NCI-H2107 treated with DMSO at 0.1 percent for 48 hours (cell line): Measurements from ENCODE around the gene PCOLCE2.

Source experiments
- DNase-seq: peaks from one replicate; lab custom pipeline; 2025; ENCODE audit not compliant: unreplicated experiment; lab: John Stamatoyannopoulos, UW

The PCOLCE2 gene

DNA sequence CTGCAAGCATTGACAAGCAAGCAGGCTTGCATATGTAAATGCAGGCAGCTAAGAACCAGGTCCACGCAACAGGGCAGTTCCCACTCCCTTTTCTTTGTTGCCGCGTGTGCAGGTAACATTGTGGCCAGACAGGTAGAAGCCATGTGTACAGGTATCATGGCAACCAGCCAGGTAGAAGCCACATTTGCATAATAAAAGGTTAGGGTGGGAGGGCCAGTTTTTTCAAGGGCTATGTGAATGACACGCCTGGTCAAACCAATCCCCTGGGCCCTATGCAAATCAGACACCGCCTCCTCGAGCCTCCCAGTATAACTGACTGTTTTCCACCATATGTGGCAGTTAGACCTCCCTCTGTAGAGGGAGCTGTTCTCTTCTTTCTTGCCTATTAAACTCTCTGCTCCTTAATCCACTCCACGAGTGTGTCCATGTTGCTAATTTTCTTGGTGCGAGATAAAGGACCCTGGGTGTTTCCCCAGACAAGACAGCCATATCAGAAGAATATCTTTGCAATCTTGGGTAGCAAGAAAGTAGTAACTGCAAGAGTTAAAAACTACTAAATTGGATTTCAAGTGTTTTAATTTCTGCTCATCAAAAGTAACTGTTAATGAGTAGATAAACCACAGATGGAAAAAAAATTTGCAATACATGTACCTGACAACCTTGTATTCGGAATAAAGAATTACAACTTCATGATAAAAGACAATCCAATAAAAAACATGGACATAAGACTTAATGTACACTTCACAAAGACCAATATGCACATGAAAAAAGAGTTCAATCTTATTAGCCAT lies 21.8 kb downstream of the PCOLCE2 start:
- peak; percentile 25 for DNase-seq

DNA sequence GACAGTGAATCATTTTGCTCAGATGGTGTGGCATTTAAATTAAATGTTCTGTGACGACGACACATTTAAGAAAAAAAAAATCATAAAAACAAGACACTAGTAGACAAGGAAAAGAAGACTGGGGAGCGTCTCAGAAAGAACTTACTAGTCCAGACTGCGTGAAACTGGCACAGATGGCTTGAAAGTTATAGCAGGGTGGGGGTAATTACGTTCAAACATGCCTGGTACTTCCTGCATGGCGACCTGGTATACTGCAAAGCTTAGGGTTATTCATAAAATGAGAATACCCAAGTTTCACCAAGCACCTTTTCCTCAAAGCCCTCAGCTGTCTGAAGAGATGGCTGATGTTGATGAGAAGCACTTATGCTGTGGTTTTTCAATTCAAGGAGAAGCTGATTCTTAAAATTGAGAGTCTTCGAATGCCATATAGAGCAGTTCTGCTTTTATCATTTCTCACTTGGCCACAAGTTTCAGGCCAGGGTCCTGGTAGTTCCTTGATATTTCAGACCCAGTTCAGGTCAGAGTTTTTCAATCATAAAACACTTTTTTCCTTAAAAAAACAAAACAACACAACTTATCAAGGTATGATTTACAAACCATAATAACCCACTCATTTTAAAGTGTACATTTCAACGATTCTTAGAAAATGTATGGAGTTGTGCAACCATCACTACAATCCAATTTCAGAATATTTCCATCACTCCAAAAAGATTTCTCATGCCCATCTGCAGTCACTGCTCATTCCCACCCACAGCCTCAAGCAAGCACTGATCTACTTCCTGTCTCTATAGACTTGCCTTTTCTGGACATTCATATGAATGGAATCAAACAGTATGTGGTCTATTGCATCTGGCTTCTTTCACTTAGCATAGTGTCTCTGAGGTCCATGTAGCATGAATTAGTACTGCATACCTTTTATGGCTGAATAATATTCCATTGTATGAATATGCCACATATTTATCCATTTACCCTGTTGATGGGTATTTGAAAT lies 24.7 kb downstream of the PCOLCE2 start:
- DNase-seq, result no peak

DNA sequence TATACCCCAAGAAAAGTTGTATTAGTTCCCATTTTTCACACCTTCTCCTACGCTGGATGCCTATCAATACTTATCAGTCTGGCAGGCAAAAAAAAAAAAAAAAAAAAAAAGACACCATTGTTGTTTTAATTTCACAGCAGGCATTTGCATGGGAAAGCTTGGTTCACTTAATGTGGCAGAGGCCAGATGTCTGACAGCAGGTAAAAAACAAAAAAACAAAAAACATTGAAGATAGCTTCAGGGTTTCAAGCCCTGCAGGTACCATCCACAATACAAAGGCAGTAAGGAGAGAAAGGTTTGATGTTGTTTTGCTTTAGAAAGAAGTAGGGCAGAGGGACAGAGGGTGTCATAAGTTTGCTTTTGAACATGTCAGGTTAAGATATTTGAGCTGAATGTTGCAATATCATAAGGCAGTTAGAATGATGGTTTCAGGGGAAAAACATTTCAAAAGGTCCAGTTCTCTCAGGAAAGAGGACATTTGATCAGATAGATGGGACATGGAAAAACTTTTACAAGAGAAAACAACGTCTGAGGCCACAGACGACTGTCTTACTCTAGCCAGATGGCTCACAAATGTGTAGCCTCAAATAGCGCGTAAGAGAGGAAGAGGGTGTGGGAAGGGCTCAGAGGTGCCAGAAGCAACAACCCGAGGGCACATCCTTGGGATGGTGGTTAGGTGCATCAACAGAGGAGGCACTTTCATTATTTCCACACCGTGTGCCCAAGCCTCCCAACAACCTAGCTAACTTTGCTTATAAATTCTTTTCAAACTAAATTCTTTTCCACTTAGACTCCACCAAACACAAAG lies 25.7 kb downstream of the PCOLCE2 start:
- peak; percentile 21 for DNase-seq

GRCh38 chr3:142861926-142862325 lies 27.0 kb downstream of the PCOLCE2 start:
- DNase-seq, result no peak

DNA sequence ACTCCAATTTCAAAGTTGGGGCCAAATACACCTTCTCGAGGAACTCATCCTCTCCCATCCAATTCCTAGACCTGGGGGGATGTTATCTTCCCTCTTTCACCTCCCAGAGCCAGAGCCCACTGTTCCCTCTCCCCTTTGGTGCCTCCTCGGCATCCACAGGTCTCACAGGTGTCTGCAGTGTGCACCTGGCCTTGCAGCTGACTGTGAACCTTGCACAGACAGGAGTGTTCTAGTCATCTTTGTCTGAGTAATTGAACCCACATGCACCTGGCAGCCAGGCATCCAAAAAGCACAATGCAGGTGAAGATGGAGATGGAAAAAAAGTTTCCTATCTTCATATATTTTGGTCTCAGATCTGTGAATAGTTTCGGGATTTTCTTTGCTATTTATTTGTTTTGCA lies 30.8 kb downstream of the PCOLCE2 start:
- peak; percentile 75 for DNase-seq

DNA sequence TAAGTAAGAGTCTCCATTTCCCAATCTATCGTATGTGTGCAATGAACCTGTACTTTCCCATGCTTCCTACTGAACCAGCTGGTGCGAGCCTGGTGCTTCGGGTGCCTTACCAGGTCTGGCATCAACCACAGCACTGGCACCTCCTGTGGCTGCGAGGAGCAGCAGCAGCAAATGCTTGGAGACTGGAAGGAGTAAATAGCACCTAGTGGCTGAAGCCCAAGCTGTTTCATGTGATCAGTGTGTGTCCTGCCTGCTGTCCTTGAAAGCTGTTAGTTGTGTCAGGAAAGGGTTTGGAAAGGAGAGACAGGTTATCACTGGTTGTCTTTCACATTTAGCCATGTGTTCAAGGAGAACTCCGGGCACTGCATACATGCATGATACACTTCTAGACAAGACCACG lies 31.8 kb downstream of the PCOLCE2 start:
- peak; percentile 94 for DNase-seq

GRCh38 chr3:142853270-142854168 lies 35.4 kb downstream of the PCOLCE2 start:
- no peak for DNase-seq

DNA sequence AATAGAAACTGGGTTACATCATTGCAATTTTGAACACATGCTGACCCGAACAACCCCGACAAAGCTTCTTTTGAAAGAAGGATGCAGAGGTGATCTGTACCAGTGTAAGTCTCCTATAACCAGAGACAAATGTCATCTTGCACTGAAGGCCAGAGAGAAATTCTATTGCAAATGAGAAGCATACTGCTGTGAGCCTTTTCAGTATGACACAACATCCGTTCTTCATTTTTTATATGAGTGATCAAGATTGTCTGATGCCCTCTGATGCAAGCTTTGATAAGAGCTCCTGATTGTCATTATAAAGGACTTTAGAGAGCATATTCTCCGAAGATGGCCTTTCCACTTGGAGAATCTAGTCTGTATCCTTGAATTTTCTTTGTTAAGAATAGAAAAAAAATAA lies 36.9 kb downstream of the PCOLCE2 start:
- DNase-seq, result no peak

DNA sequence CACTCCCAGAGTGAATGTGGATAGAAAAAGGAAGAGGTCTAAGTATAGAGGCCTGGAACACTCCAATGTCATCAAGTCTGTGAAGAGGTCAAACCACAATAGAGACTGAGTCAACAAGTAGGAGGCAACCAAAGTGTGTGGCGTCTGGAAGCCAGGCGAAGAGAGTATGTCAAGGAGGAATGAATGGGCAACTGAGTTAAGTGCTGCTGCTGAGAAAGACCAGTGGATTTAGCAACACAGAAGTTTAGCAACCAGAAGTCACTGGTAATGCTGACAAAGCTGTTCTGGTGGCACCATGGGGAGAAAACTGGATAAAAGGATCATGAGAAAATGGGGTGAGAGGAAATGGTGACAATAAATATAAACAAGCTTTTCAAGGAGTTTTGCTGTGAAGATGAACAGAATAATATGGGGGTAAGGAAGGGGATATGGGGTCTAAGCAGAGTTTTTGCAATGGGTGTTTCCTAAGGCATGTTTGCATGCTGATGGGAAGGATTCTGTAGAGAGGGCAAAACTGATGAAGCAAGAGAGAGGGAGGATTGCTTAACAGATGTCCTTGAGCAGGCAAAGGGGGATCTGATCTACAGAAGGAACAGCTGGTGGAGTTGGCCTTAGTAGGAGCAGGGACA lies 38.4 kb downstream of the PCOLCE2 start:
- DNase-seq, result peak; percentile 68

DNA sequence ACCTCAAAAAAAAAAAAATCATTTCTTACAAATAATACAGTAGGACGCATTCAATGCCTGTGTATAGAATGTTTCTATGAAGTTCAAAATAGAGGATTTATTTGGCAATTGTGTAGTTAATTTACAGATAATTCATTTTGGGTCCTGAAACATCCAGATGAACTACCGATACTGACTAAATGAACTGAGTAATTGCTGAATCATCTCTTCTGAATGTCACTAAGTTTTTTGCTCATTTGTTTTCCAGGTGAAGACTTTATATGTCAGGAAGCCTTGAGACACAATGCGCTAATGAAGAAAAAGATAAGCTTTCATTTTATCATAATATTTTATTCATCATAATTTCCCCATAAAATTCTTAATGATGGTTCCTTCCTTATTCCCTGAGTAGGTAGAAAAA lies 39.7 kb downstream of the PCOLCE2 start:
- no peak for DNase-seq

DNA sequence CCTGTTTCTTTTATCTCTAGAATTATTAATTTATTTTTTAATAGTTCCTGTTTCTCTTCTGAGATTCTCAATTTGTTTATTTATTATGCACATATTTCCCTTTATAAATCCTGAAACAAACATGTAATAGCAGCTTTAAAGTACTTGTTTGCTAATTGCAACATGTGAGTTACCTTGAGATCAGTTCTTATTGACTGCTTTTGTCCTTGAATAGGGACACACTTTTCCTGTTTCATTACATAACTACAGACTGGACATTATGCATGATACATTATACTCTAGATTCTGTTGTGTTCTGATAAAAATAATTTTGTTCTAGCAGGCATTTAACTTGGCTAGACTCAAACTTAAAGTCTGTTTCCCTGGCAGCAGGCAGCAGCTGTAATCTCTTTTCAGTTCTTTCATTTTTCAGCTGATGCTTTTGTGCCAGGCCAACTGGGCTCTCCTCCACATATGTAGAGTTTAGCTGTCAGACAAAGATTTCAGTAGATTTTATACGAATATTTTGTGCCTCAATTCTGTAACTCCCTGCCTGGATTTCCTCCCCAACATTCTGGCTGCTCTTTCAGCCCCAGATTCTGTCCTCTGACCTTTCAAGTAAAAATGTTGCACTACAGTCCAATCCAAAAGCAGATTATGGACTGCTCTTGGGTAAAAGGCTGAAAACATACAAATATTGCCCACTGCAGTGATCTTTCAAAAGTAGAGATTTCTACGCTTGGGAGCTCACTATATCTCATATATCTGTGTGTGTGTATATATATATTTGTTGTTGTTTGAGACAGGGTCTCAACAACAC lies 41.9 kb downstream of the PCOLCE2 start:
- no peak for DNase-seq

GRCh38 chr3:142844339-142844977 lies 44.4 kb downstream of the PCOLCE2 start:
- no peak for DNase-seq

DNA sequence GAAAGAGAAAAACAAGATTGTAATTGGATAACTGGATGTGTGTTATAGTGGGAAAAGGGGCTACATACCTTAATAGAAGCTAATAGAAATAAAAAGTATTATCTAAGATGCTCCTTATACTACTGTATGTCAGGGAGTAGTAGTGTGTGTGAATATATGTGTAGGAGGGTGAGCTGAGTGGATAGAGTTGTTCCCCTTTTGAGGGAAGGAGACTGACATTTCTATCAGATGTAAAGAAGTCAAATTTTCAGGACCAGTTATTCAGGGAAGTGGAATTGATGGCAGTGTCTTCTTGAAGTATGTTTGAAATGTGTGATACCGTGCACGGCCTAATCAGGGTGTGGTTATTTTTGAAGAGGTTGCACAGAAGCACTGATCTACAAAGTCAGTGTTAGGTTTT lies 49.1 kb downstream of the PCOLCE2 start:
- DNase-seq, result no peak

DNA sequence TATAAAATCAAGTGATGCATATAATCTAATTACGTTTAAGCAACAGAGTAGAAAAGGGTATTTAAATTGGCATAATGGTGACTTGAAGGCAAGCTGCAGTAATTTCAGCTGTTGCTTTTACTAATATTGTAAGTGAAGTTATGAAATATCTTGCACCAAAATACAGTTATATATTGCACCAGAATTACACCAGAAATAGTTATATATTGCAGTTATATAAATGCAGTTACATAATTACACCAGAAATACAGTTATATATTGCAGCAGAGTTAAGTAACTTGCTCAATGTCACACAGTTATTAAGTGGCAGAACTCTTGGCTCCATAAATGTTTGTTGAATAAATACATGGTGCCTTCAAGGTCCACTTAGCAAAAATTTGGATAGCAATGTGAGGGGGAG lies 51.4 kb downstream of the PCOLCE2 start:
- DNase-seq, result no peak

- DNase-seq, result peak; percentile 90
Measured at GRCh38 chr3:142828703-142829305, 60.1 kb downstream of the PCOLCE2 start.

- no peak for DNase-seq
Measured at GRCh38 chr3:142819179-142819578, 69.7 kb downstream of the PCOLCE2 start.

GRCh38 chr3:142818651-142819050 lies 70.2 kb downstream of the PCOLCE2 start:
- no peak for DNase-seq

DNA sequence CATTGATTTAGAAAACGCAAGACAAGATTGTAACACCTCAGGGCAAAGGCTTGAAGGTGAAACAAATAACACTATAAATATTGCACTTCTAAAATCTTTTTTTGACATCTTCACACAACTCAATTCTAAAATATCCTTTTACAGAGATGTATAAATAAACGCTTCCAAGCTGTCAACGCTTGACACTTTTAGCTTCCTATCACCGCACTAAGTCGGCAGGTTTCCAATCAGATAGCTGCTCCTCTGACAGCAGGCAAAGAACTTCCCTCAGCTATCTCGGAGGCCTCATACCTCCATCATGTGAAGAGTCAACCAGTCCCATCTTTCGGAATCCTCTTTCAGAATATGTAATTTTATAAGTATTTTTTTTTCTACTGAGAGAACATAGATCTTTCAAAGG lies 71.0 kb downstream of the PCOLCE2 start:
- no peak for DNase-seq
